ENCODE data around the gene DSN1. TPM values are rescaled to one million over a fixed set of nuclear protein-coding genes. Genes with fewer than 3 reads are reported as not detected.

DSN1 gene
- total RNA-seq, 1 donor, result 8.0 TPM

GRCh38 chr20:36737183-36737499 is 36.4 kb downstream of the DSN1 start:
- H3K9me3 ChIP-seq (ENCODE audit: low read depth, low read length), result no peaks in the 10 kb centered on the region
- DNase-seq (ENCODE audit: insufficient read length, low spot score, missing footprints), result no peak
- H3K4me3 ChIP-seq (ENCODE audit: insufficient read depth, low read length), result no peak overlapping the region
- H3K27me3 ChIP-seq (ENCODE audit: insufficient read depth, low read length), result no peaks in the 10 kb centered on the region
- H4K20me1 ChIP-seq (ENCODE audit: insufficient read depth, low read length), result peaks cover 11% of the 10 kb centered on the region
- H3K4me2 ChIP-seq (ENCODE audit: insufficient read depth, low read length), result no peak overlapping the region
- H3K79me2 ChIP-seq (ENCODE audit: insufficient read depth, low read length), result peaks cover 12% of the 10 kb centered on the region
- no peak overlapping the region for H3K27ac ChIP-seq (ENCODE audit: low read depth, low read length)
- no peaks in the 10 kb centered on the region for H3K4me1 ChIP-seq (ENCODE audit: insufficient read depth, low read length)
- H3K36me3 ChIP-seq (ENCODE audit: insufficient read depth, low read length), result no peaks in the 10 kb centered on the region
- no peak for TF ChIP-seq CTCF (IDR thresholded peaks at IDR 0.05; ENCODE audit: extremely low read depth, low read depth, low read length)
- no peak overlapping the region for H2AFZ ChIP-seq (ENCODE audit: low read length)

DNA sequence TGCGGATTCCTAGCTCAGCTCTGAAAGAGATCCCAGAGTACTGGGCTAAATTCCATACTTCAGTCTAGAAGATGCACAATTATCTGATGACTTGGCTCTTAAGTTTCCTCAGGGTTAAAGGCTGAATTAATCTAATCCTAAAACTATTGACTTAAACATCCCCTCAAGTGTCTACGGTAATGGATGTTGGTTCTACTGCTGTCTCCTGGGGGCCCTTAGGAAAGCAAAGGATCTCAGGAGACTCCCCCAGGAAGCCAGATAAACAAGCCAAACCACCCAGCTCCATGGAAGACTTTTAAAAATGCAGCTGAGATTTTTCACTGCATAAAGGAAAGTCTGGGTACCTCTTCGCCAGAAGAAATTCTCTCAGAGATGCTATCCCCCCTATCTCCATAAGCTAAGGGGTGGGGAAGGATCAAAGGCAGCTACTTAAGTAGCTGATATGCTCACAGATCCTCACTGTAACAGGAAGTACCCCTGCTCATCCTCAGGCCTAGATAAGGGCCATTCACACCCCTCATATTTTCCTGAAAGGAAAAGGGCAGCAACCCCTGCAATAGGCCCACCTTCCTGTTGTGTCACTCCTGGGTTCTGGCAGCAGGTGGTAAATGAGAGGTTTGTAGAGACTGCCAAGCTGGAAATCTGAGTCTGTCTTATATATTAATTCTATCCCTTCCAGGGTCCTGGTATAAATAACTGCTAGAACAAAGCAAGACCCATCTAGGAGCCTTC is 36.9 kb downstream of the DSN1 start:
- Histone ChIP-seq H3K27ac (ENCODE audit: low read depth, low read length) (no peak overlapping the region), H4K20me1 (ENCODE audit: insufficient read depth, low read length) (peaks cover 11% of the 10 kb centered on the region), H3K27me3 (ENCODE audit: insufficient read depth, low read length) (no peaks in the 10 kb centered on the region), H2AFZ (ENCODE audit: low read length) (no peak overlapping the region), H3K4me3 (ENCODE audit: insufficient read depth, low read length) (no peak overlapping the region), H3K4me1 (ENCODE audit: insufficient read depth, low read length) (no peaks in the 10 kb centered on the region), H3K36me3 (ENCODE audit: insufficient read depth, low read length) (no peaks in the 10 kb centered on the region), H3K9me3 (ENCODE audit: low read depth, low read length) (no peaks in the 10 kb centered on the region), H3K79me2 (ENCODE audit: insufficient read depth, low read length) (peaks cover 10% of the 10 kb centered on the region), H3K4me2 (ENCODE audit: insufficient read depth, low read length) (no peak overlapping the region)
- DNase-seq (ENCODE audit: insufficient read length, low spot score, missing footprints), result peak; percentile 77
- TF ChIP-seq CTCF (IDR thresholded peaks at IDR 0.05; ENCODE audit: extremely low read depth, low read depth, low read length), result no peak

DNA sequence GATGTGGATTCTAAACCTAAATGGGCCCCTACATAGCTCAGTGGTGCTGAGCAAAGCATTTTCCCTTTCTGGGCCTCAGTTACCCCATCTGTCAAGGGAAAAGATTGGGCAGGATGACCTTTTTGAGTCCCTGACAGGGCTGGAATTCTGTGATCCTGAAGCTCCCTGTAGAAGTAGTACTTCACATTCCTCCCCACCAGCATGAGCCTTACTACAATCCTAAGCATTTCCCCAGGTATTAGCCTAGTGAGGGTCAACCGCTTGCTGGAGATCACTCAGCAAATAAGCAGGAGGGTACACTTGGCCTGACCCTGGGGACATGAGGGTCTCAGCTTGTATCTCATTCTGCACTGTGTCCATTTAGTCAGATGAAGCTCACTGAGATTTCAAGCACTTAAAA is 41.1 kb downstream of the DSN1 start:
- Histone ChIP-seq H3K27me3 (ENCODE audit: insufficient read depth, low read length) (no peaks in the 10 kb centered on the region), H3K4me2 (ENCODE audit: insufficient read depth, low read length) (no peak overlapping the region), H3K4me1 (ENCODE audit: insufficient read depth, low read length) (no peaks in the 10 kb centered on the region), H2AFZ (ENCODE audit: low read length) (no peak overlapping the region), H3K79me2 (ENCODE audit: insufficient read depth, low read length) (peaks cover 12% of the 10 kb centered on the region), H3K4me3 (ENCODE audit: insufficient read depth, low read length) (no peak overlapping the region), H3K27ac (ENCODE audit: low read depth, low read length) (no peak overlapping the region), H4K20me1 (ENCODE audit: insufficient read depth, low read length) (peaks cover 11% of the 10 kb centered on the region), H3K9me3 (ENCODE audit: low read depth, low read length) (no peaks in the 10 kb centered on the region), H3K36me3 (ENCODE audit: insufficient read depth, low read length) (no peaks in the 10 kb centered on the region)
- no peak for DNase-seq (ENCODE audit: insufficient read length, low spot score, missing footprints)
- TF ChIP-seq CTCF (IDR thresholded peaks at IDR 0.05; ENCODE audit: extremely low read depth, low read depth, low read length), result no peak

DNA sequence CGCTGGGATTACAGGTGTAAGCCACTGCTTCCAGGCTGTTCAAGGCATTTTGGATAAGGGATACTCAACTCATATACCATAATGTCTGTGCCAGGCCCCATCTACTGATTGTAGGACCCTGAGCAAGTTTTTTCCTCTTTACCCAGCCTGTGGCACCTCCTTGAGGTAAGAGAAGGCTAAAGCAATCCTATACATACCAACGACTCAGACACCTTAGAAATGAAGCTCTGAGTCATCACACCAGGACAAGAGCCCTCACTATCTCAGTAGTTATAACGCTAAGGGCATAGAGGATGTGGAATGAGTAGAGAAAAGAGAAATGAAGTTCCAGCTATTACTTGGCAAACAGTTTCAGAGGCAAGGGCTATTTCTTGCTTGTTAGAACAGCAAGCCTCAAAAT is 44.6 kb downstream of the DSN1 start:
- Histone ChIP-seq H3K27me3 (ENCODE audit: insufficient read depth, low read length) (no peaks in the 10 kb centered on the region), H3K4me2 (ENCODE audit: insufficient read depth, low read length) (no peak overlapping the region), H3K4me1 (ENCODE audit: insufficient read depth, low read length) (peaks cover 2% of the 10 kb centered on the region), H3K27ac (ENCODE audit: low read depth, low read length) (no peak overlapping the region), H3K79me2 (ENCODE audit: insufficient read depth, low read length) (peaks cover 10% of the 10 kb centered on the region), H3K4me3 (ENCODE audit: insufficient read depth, low read length) (no peak overlapping the region), H3K36me3 (ENCODE audit: insufficient read depth, low read length) (no peaks in the 10 kb centered on the region), H2AFZ (ENCODE audit: low read length) (no peak overlapping the region), H4K20me1 (ENCODE audit: insufficient read depth, low read length) (peaks cover 3% of the 10 kb centered on the region), H3K9me3 (ENCODE audit: low read depth, low read length) (no peaks in the 10 kb centered on the region)
- DNase-seq (ENCODE audit: insufficient read length, low spot score, missing footprints), result peak; percentile 21
- no peak for TF ChIP-seq CTCF (IDR thresholded peaks at IDR 0.05; ENCODE audit: extremely low read depth, low read depth, low read length)
